ENCODE results near the gene ECHS1. TPM values are rescaled to one million over a fixed set of nuclear protein-coding genes. Genes with fewer than 3 reads are reported as not detected.
"Not testable (repeated sequence)": the region's sequence is repeated elsewhere in the genome, so short reads cannot be mapped to it uniquely, and the experiment has no call there.

The ECHS1 gene
- total RNA-seq, 6 experiments from 2014 or later = 293 to 780 (median 436) TPM

- peak in 1 of 3 donors; percentile 44 for DNase-seq
- Histone ChIP-seq H3K4me1 (peaks cover 0 to 20% (median 4%) of the 10 kb centered on the region in 4 donors), H3K27ac (no peak overlapping the region), H3K27me3 (no peaks in the 10 kb centered on the region), H3K4me3 (no peak overlapping the region), H3K9me3 (no peaks in the 10 kb centered on the region), H3K36me3 (peaks cover 0 to 56% (median 37%) of the 10 kb centered on the region in 4 donors)
- no peak for ATAC-seq
- intact Hi-C loops (cut with DNase I) = loop anchor here in 1 of 2 donors (10.0 kb wide), 1 partner anchor 45 kb away; no protein-coding TSS in a partner anchor
- TF ChIP-seq POLR2A (IDR thresholded peaks at IDR 0.05) (no peak), CTCF (IDR thresholded peaks at IDR 0.05) (no peak)
- WGBS (ENCODE audit: insufficient coverage, low coverage, low lambda C conversion rate, missing lambda C conversion rate) = 90% methylated on average over 10 of the region's 24 CpGs
Measured at GRCh38 chr10:133370030-133370786, 2.9 kb downstream of the ECHS1 start.

- intact Hi-C loops (cut with DNase I) = no loop called here
- WGBS (ENCODE audit: insufficient coverage, low coverage, low lambda C conversion rate, missing lambda C conversion rate) = no CpG with 5 or more reads among the region's 7 CpGs
Measured at GRCh38 chr10:133368153-133368552, 5.0 kb downstream of the ECHS1 start.

GRCh38 chr10:133367461-133367860 lies 5.7 kb downstream of the ECHS1 start:
- peaks cover 0 to 15% (median 0%) of the 10 kb centered on the region in 4 donors for H3K4me1 ChIP-seq
- H3K9me3 ChIP-seq; H3K27me3 ChIP-seq; DNase-seq; H3K4me3 ChIP-seq; ATAC-seq; H3K27ac ChIP-seq; intact Hi-C loops (cut with DNase I): not testable (repeated sequence)
- no CpG with 5 or more reads among the region's 7 CpGs for WGBS (ENCODE audit: insufficient coverage, low coverage, low lambda C conversion rate, missing lambda C conversion rate)
- peaks cover 0 to 80% (median 51%) of the 10 kb centered on the region in 4 donors for H3K36me3 ChIP-seq

More at GRCh38 chr10:133368153-133368552, 5.0 kb downstream of the ECHS1 start:
- H3K4me1 ChIP-seq = peaks cover 0 to 15% (median 0%) of the 10 kb centered on the region in 4 donors
- H3K27ac ChIP-seq = no peak overlapping the region
- ATAC-seq (no peak), DNase-seq (peak in 1 of 3 donors; percentile 34)
- no peaks in the 10 kb centered on the region for H3K27me3 ChIP-seq
- no peak overlapping the region for H3K4me3 ChIP-seq
- H3K36me3 ChIP-seq = peaks cover 0 to 74% (median 49%) of the 10 kb centered on the region in 4 donors
- no peaks in the 10 kb centered on the region for H3K9me3 ChIP-seq
- TF ChIP-seq CTCF (IDR thresholded peaks at IDR 0.05) (no peak), POLR2A (IDR thresholded peaks at IDR 0.05) (no peak)

- H3K4me1 ChIP-seq = peaks cover 0 to 9% (median 0%) of the 10 kb centered on the region in 4 donors
- intact Hi-C loops (cut with DNase I) = no loop called here
- no peaks in the 10 kb centered on the region for H3K27me3 ChIP-seq
- ATAC-seq (no peak), DNase-seq (peak in 1 of 3 donors; percentile 42)
- H3K36me3 ChIP-seq = peaks cover 0 to 87% (median 55%) of the 10 kb centered on the region in 4 donors
- TF ChIP-seq CTCF (IDR thresholded peaks at IDR 0.05) (no peak), POLR2A (IDR thresholded peaks at IDR 0.05) (no peak)
- WGBS (ENCODE audit: insufficient coverage, low coverage, low lambda C conversion rate, missing lambda C conversion rate) = 90% methylated on average over 2 of the region's 13 CpGs
- no peaks in the 10 kb centered on the region for H3K9me3 ChIP-seq
- no peak overlapping the region for H3K4me3 ChIP-seq
- no peak overlapping the region for H3K27ac ChIP-seq
Measured at GRCh38 chr10:133366751-133367150, 6.4 kb downstream of the ECHS1 start.

- Histone ChIP-seq H3K27ac (no peak overlapping the region), H3K4me3 (no peak overlapping the region), H3K9me3 (no peaks in the 10 kb centered on the region), H3K36me3 (peaks cover 0 to 87% (median 52%) of the 10 kb centered on the region in 4 donors), H3K27me3 (no peaks in the 10 kb centered on the region), H3K4me1 (peaks cover 0 to 3% (median 0%) of the 10 kb centered on the region in 4 donors)
- no CpG with 5 or more reads among the region's 17 CpGs for WGBS (ENCODE audit: insufficient coverage, low coverage, low lambda C conversion rate, missing lambda C conversion rate)
- TF ChIP-seq POLR2A (IDR thresholded peaks at IDR 0.05) (no peak), CTCF (IDR thresholded peaks at IDR 0.05) (no peak)
- DNase-seq (peak in 1 of 3 donors; percentile 42), ATAC-seq (peak in 1 of 4 donors; percentile 21)
- intact Hi-C loops (cut with DNase I) = no loop called here
Measured at GRCh38 chr10:133366130-133366478, 7.0 kb downstream of the ECHS1 start.

Data from right lobe of liver (tissue), 6 donors.